Suprapubic skin (tissue), 3 donors: Measurements from ENCODE around the gene SPCS2.

Source experiments
- CTCF ChIP-seq, 2 donors: fragments of 200-600 bp in 1 of 2; fragments of 450-650 bp in 1 of 2; sonication (generic) in 1 of 2; IDR thresholded peaks; one replicate each; pipeline ENCODE4 v1.5.1; 2016 to 2019; ENCODE audit warnings: antibody characterized with exemption in 2 of 2, mild to moderate bottlenecking in 1 of 2, moderate library complexity in 1 of 2
- POLR2AphosphoS5 ChIP-seq, 3 donors: sonication (generic); formaldehyde crosslinking; IDR thresholded peaks; one replicate each; pipeline ENCODE4 v1.6.1; 2017; ENCODE audit warnings: antibody characterized with exemption in 3 of 3

- TF ChIP-seq CTCF (IDR thresholded peaks at IDR 0.05), result no peak
- no peak for TF ChIP-seq POLR2AphosphoS5 (IDR thresholded peaks at IDR 0.05)
Observed at GRCh38 chr11:75013051-75013450, 64.0 kb downstream of the SPCS2 start.
